Activated T-cell treated with anti-CD3 and anti-CD28 coated beads for 4 hours (primary cell): ENCODE data around the gene ANXA2R.
"Not testable (repeated sequence)": the region's sequence is repeated elsewhere in the genome, so short reads cannot be mapped to it uniquely, and the experiment has no call there.

ENCODE experiments used
- DNase-seq: peaks from one replicate; pipeline ENCODE4 v3.0.0-alpha.2; 2020

The ANXA2R gene, protein sequence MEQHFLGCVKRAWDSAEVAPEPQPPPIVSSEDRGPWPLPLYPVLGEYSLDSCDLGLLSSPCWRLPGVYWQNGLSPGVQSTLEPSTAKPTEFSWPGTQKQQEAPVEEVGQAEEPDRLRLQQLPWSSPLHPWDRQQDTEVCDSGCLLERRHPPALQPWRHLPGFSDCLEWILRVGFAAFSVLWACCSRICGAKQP

DNA sequence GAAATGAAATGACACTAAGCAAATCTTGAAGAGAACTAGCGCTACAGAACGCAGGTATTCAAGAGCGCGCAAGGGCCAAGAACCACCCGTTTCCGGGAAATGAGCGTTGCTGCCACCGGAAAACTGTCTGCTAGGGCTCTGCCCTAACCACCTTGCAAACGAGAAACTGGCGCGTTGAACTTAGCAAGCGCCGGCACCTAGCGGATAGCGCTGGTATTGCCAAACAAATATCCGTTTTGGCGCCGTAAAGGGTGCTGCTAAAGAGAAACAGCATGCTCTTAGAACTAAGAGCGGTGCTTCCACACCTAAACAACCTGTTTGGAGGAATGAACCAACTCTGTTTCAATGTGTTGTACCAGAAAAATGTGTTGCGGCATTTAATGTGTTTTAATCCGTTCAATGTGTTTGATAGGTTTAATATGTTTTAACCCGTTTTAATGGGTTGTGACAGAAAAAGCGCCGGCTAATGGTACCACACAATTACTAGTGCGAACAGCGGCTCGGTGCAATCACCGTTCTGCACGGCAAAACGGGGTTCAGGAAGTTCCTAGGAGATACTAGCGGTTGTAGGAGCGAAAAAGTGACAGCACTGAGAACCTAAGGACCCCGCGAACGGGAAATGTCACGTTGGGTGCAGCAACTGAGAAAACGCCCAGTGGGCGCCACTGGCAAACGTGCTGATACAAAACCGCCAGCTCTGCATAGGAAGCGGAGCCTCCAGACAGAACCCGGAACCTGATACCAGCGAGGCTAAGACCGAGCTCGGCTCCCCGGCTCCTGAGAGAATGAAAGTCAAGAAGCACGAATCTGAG, at the start of gene ANXA2R:
Gene ANXA2R (minus strand): TSS at position 33 of the 812 bp plus-strand sequence. CDS start 273 bp downstream, outside the sequence.
- peak; percentile 92 for DNase-seq

DNA sequence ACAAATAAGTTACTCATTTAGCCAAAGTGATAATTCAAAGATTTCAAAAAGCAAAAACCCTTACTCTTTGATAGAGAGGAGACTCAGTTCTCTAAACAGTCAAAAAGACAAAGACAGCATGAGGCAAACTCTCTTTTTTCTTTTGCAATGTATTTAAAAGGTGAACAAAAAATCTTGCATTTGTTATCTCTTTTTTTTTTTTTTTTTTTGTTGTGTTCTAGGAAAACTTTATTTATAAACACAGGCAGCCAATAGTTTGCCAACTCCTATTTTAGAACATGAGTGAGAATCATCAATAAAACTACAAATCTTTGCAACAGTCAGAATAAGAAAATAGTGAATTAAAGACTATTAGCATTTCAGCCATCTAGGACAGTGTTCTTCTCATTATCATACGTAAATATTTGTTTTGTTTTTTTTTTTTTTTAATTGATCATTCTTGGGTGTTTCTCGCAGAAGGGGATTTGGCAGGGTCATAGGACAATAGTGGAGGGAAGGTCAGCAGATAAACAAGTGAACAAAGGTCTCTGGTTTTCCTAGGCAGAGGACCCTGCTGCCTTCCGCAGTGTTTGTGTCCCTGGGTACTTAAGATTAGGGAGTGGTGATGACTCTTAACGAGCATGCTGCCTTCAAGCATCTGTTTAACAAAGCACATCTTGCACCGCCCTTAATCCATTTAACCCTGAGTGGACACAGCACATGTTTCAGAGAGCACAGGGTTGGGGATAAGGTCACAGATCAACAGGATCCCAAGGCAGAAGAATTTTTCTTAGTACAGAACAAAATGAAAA, 46.2 kb upstream of the ANXA2R start:
- DNase-seq, result not testable (repeated sequence)

DNA sequence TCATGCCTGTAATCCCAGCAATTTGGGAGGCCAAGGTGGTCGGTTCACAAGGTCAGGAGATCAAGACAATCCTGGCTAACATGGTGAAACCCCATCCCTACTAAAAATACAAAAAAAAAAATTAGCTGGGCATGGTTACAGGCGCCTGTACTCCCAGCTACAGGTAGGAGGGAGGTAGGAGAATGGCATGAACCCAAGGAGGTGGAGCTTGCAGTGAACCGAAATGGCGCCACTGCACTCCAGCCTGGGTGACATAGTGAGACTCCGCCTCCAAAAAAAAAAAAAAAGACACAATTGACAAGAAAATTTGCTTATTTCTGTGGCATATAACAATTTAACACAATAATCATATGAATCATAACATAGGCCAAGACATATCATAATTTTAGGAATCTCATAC, 45.3 kb upstream of the ANXA2R start:
- no peak for DNase-seq

DNA sequence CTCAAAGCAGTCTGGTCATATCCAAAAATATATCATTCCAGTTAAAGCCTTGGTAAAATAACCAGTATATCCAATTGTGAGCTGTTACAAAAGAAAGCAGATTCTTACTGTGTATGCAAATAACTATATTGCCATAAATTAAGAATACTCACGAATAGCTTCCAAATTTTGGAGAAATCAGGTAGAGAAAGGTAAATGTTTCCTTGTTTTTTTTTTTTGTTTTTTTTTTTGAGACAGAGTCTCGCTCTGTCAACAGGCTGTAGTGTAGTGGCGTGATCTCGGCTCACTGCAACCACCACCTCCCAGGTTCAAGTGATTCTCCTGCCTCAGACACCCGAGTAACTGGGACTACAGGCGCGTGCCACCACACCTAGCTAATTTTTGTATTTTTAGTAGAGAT, 44.3 kb upstream of the ANXA2R start:
- not testable (repeated sequence) for DNase-seq

DNA sequence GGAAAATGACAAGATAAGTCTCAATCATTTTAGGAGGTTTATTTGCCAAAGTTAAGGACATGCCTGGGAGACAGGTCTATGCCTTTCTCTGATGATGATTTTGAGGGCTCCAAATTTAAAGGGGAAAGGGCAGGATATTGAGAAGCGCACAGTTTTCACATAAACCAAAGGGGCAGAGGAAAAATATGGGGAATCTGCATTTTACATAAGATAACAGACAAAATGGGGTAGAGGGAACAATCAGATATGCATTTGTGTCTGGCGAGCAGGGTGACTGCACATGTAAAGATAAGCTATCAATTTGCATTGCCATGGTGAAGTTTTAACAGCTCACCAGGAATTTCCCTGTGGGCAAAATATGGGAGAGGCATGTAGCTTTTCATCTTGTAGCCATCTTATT, 41.2 kb upstream of the ANXA2R start:
- DNase-seq, result not testable (repeated sequence)

DNA sequence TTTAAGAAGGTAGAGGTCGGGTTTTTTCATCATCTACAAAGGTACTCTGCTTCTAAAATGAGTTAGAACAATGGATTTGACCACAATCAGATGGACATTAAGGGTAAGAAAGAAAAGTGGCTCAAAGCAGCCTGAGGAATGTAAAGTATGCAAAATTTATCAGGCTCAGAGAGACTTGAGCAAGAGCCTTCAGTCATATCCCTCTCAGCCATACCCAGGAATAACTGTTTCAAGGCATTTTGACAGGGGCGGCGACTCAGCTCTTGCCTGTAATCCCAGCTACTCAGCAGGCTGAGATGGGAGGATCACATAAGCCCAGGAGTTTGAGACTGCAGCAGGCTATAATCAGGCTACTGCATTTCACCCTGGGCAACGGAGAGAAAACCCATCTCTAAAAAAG, 38.8 kb upstream of the ANXA2R start:
- DNase-seq, result no peak

DNA sequence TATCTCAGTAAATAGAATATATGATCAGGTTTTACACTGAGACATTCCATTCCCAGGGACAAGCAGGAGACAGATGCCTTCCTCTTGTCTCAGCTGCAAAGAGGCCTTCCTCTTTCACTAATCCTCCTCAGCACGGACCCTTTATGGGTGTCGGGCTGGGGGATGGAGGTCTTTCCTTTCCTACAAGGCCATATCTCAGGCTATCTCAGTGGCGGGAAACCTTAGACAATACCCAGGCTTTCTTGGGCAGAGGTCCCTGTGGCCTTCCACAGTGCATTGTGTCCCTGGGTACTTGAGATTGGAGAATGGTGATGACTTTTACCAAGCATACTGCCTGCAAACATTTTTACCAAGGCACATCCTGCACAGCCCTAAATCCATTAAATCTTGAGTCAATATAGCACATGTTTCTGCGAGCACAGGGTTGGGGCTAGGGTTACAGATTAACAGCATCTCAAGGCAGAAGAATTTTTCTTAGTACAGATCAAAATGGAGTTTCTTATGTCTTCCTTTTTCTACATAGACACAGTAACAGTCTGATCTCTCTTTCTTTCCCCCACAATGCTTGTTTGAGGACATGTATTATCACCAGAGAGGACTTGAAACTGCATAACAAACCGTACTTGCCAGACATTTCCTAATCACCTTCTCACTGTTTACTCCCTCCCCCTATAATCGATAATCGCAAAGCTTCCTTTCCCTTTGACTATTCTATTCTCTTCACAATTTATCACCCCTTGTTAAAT, 37.5 kb upstream of the ANXA2R start:
- not testable (repeated sequence) for DNase-seq

DNA sequence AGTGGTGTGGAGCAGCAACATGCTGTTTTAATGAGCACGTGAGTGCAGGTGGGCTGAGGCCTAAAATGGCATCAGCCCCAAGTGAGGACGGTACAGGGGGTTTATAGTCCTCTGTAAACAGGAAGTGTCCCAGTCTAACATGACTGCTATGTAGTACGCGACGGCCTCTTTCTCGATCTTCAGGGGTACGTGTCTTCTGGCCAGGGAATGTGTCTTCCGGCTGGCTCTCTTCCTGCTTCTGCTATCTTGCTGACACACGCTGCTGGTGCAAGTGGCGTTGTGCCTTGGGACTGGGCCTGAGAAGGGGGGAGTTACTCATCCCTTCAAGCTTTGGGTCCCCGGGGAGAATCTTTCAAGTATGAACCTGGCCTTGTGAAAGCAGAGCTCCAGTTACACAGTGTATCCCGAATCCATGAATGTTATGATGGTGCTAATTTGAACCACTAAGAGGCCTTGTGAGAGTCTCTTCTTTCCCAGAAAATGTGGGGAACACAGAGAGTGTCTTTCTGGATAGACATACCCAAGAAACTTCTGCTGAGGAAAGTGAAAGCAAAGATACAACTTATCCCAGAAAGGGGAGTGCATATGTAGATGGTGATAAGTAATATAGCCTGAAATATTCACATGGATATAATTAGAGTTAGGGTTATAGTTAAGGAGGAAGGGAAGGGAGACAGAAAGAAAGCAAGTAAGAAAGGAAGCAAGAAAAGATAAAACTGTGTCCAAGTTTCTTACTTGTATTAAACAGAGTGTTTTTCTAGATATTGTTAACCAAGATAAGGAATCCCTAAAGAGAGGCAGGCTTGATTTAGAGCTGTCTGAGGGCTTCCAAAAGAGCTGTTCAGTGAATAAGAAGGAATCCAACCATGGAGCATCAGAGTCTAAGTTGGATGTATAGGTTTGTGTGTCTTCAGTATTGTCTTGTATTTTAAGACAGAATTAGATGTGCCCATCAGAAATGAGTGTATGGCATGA, 35.5 kb upstream of the ANXA2R start:
- no peak for DNase-seq

DNA sequence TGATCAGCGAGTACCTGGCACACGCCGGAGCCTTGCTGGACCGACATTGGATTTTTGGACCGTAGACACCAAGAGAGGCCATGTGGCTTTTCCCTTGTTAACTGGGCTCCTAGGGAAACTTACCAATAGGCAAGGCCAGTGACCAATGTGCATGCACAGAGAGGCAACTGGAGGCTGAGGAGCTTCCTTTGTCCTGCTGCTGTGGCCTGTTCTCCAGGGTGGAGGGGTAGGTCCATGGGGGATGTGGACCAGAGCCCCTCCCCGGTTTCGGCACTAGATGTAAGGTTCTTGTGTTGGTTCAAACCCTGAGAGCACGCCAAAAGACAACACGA, 34.8 kb upstream of the ANXA2R start:
- DNase-seq, result no peak

DNA sequence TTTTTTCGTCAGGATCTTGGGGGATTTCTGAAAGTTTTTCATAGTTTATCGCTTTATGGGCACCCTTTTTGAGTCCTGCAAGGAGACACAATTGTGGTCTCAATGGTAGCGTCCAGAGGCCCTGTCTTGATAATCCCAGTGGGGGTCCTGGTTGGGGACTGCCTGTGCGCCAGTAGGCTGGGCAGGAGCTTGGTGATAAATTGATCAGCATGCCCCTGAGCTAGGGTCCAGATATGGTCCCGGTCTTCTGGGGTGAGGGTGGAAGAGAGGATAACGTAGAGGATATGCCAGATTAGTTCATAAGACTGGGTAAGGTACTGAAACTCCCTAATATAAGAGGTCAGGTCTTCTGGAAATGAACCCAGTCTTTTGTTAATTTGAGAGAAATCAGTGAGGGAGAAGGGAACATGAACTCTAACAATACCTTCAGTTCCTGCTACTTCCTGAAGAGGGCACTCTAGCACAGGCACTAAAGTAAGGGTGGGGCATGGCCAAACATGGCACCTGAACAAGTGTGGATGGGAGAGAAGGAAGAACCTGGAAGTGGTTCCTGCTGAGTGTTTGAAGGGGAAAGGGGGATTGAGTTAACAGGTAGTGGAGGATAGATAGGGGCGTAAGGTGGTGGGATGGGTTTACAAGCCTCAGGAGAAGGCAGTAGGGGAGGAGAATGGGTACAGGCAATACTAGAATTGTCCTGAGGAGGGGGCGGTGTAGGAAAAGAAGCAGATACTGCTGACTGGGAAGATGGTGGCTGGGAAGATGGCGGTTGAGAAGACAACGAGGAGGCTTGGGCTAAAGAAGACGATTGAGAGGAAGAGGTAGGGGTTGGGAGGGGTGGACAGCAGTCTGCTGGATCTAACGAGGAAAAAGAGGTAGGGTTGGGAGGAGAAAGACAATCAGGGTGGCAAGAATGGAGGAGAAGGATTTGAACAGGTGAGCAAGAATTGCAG, 33.8 kb upstream of the ANXA2R start:
- DNase-seq, result peak; percentile 37

DNA sequence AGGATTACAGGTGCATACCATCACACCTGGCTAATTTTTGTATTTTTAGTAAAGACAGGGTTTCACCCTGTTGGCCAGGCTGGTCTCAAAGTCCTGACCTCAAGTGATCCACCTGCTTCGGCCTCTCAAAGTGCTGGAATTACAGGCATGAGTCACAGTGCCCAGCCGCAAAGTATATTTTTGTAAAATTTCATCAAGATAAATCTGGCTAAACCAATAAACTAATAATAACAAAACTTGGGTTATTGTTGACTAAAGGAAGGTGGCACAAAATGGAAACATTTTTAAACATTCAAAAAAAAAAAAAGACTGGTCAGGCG, 29.2 kb upstream of the ANXA2R start:
- DNase-seq, result not testable (repeated sequence)

DNA sequence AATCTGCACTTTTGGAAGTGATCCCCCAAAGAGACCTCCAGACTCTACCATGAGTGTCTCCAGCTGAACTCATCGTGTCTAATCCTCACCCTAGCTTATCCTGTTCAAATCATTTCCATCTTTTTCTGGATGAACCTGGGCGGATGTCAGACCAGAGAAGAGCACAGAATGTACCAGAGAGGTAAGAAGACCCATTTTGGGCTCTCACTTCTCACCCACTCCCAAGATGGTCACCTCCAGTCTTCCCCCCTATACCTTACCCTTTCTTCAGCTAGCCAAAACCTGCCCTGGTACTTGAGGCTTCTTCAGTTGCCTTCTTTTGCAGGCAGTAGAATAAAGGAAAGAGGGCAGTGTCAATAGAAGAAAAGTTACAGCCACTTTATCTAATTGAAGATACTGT, 27.9 kb upstream of the ANXA2R start:
- DNase-seq, result no peak

DNA sequence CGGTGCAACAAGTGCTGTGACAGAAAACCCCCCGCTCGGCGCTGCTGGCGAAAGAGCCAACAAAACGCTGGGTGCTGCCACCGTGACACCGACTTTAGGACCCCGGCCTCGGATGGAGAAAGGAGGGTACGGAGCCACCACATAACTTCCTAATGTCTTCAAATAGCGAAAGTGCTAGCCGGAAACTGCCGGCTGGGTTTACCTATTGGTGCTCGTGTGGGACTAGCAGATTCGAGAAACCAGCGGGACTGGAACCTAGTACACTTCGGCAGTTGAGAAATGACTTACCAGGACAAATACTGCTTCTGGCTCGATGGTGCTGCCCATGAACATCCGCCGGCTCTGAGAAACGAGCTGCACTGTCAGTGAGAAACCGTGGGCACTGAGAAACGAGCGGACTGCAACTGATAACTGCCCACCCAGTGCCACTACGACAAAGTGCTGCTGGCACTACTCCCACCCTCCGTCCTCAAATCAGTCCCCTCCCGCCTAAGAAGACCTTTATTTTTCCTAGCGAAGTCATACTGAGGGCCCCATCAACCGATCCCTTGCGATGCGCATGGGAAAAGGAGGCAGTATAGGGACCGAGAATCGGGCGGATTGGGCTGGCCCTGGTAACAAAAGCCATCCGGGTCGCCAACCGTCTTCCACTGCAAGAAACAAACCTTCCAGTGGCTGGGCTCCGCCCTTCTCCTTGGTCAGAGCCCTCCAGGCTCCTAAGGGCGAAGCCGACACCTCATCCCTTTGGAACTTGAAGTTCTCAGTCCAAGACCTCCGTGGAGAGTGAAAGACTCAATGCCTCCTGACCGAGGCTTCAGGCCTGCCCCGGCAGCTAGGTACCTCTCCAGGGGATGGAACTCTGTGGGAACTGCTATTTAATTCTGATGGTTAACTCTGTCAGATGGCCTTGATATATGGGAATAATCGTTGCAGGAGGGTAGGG, 27.0 kb upstream of the ANXA2R start:
- peak; percentile 90 for DNase-seq

DNA sequence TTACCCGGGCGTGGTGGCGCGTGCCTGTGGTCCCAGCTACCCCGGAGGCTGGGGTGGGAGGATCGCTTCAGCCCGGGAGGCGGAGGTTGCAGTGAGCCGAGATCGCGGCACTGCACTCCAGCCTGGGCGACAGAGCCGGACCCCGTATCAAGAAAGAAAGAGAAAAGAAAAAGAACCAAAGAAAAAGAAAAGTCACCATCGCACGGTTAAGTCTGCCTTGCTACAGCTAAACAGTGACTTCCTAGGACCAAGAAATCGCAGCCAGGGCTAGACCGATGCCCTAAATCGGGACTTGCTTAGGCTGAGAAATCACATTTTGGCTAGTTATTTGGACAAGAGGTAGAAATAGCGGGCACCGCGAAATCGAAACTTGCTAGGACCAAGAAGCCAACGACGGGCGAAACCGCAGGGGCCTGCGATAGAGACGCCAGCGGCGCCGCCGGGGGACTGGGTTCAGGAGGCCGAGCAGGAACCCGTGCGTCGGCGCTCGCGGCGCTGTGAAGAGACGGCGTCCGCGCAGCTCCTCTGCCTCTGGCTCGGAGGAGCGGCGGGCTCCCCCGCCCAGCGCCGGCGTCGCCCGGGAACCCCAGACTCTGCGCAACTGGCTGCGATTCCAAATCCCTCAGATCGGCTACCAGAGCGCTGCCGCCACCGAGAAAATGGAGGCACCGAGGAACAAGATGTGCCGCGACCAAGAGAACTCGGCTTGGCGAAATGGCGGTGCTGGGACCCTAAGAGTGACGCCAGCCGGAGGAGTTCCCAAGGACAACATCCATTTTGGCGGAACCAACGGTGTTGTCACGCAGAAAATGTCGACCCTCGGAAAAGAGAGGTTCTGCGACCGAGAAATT, 26.1 kb upstream of the ANXA2R start:
- DNase-seq, result peak; percentile 50

DNA sequence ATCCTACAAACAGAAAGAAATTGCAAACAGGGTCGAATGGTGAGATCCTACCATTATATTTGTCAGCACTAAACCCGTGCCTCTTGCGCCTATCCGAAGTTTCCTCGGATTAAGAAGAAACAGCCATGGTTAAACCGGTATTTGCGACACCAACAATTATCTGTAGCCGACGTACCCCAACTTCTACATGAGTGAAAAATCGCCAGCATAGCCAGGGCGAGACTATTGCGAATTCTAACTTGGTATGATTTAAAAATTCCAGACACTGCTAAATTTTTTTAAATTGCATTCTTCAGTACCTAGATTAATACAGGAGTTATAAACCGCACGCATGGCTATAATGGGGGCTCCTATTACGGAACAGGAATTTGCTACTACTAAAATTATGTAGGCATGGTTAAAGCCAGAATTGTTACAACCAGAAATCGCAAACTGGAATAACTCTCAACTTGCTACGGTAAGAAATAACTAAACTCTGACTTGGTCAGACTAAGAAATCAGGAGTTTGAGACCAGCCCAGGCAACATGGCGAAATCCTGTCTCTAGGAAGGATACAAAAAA, 25.3 kb upstream of the ANXA2R start:
- DNase-seq, result no peak

DNA sequence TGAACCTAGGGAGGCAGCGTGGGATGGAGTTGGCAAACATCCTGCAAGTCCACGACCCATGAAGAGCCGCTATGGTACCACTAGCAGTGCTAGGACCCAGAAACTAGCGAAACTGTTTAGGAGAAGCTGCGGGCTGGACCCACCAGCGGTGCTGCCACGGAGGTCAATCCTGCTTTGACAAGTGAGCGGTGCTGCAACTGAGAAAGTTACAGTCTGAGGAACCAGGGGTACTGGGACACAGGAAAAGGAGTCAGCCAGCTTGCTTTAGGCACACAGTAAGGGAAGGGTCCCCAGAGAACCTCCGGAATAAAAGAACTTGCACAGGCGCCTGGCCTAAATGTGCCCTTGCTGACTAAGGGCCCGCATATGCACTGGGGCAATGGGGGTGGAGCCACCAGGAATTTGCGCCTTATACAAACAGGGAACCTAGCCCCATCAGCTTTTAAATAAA, 23.6 kb upstream of the ANXA2R start:
- no peak for DNase-seq

DNA sequence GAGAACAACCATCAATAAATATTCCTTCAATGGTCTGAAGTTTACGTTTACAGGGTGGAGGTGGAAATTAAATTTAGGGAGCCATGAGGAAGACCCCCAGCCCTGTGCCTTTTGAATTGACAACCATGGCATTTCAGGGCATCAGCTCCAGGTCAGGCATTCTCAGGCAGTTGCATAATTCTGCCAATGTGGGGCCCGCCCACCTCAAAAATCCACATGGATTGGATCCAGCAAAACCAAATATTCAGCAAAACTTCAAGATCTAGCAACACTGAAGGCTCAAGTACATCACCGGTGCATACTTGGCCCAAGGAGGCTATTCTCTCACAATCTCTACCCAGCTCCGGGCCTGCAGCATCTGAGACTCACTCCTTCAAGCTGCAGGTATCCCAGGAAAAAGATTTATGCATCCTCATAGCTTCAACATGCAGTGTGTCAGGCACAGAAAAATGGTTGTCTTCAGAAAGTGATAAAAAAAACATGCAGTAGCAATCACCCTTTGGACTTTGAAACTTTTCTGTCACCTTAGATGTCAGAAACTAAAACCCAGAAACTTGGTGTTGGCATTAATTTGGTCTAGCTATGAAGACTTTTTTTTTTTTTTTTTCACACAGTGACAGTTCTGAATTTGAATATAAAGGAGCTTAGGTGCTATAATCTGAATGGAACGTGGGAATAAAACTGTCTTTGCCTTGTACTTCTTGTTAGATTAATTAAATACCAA, 21.4 kb upstream of the ANXA2R start:
- no peak for DNase-seq
